A673 (cell line): Measurements from ENCODE around the gene HEXD. TPM values are rescaled to one million over a fixed set of nuclear protein-coding genes. Genes with fewer than 3 reads are reported as not detected.
"Not testable (repeated sequence)": the region's sequence is repeated elsewhere in the genome, so short reads cannot be mapped to it uniquely, and the experiment has no call there.

ENCODE experiments used
- BruUV-seq: library from RNA; stranded (reverse); fragments of 400-500 nt; replicated peaks from 2 replicates; lab custom pipeline; 2021; lab: Mats Ljungman, UMichigan
- CTCF ChIA-PET: fragments of 300-600 bp; sonication (Branson Sonifier 250); formaldehyde crosslinking; loops from one replicate; lab custom pipeline; 2022; ENCODE audit warnings: antibody characterized with exemption; lab: Charles Lee
- POLR2A ChIA-PET: fragments of 300-600 bp; sonication (Branson Sonifier 250); formaldehyde crosslinking; loops from one replicate; lab custom pipeline; 2022; ENCODE audit warnings: antibody characterized with exemption; ENCODE audit not compliant: low non-redundant PET; lab: Charles Lee
- DNase-seq: peaks from one replicate; pipeline ENCODE4 v3.0.0-alpha.2; 2015; ENCODE audit warnings: low spot score
- H3K27ac ChIP-seq: fragments of 200-600 bp; sonication (generic); 2 replicates; pipeline ENCODE4 v1.5.1; 2016; ENCODE audit warnings: mixed run types, low read depth, mild to moderate bottlenecking, mixed read lengths, antibody characterized with exemption, low read length; ENCODE audit not compliant: poor library complexity, severe bottlenecking
- H3K27me3 ChIP-seq: fragments of 200-600 bp; sonication (generic); replicated peaks from 2 replicates; pipeline ENCODE4 v1.6.1; 2017; ENCODE audit warnings: mixed run types, low read depth, mild to moderate bottlenecking, mixed read lengths, antibody characterized with exemption, low read length; ENCODE audit not compliant: insufficient read depth, poor library complexity
- H3K36me3 ChIP-seq: fragments of 200-600 bp; sonication (generic); 2 replicates; pipeline ENCODE4 v1.6.1; 2016; ENCODE audit warnings: mixed run types, mild to moderate bottlenecking, mixed read lengths, antibody characterized with exemption, low read length; ENCODE audit not compliant: insufficient read depth, poor library complexity, severe bottlenecking
- H3K4me1 ChIP-seq: fragments of 200-600 bp; sonication (generic); 2 replicates; pipeline ENCODE4 v1.6.1; 2017; ENCODE audit warnings: mixed run types, mild to moderate bottlenecking, mixed read lengths, antibody characterized with exemption, low read length; ENCODE audit not compliant: insufficient read depth, poor library complexity, severe bottlenecking
- H3K4me3 ChIP-seq: fragments of 200-600 bp; sonication (generic); 2 replicates; pipeline ENCODE4 v1.5.1; 2016; ENCODE audit warnings: low read depth, mixed run types, mild to moderate bottlenecking, mixed read lengths, low read length; ENCODE audit not compliant: poor library complexity, severe bottlenecking
- H3K9me3 ChIP-seq: fragments of 200-600 bp; sonication (generic); 2 replicates; pipeline ENCODE4 v1.6.1; 2016; ENCODE audit warnings: mixed run types, low read depth, mild to moderate bottlenecking, mixed read lengths, antibody characterized with exemption, low read length; ENCODE audit not compliant: poor library complexity, severe bottlenecking
- EZH2 ChIP-seq: fragments of 200-600 bp; sonication (generic); IDR thresholded peaks from 2 replicates; pipeline ENCODE4 v1.6.1; 2017; ENCODE audit warnings: borderline replicate concordance, low read depth, mild to moderate bottlenecking, mixed read lengths, antibody characterized with exemption, low read length; ENCODE audit not compliant: poor library complexity, severe bottlenecking
- intact Hi-C: fragments of 100-400 bp; cut with micrococcal nuclease; formaldehyde crosslinking; loops from one replicate; pipeline ENCODE4 v1.10.0; 2022; ENCODE audit not compliant: unreplicated experiment
- total RNA-seq: library from RNA; stranded (reverse); gene quantifications from 2 replicates; pipeline ENCODE4 v1.2.3, GENCODE V29; 2021
- TF ChIP-seq, protein P1 (sequence below): fragments of 300-800, 200-600 bp; sonication (generic); conservative IDR thresholded peaks from 2 replicates; pipeline ENCODE4 v1.5.1; 2017; ENCODE audit warnings: low read depth, mild to moderate bottlenecking, antibody characterized with exemption, low read length, moderate library complexity, mixed read lengths

HEXD gene
- total RNA-seq, 1 experiment from 2014 or later = 20.1 TPM

DNA sequence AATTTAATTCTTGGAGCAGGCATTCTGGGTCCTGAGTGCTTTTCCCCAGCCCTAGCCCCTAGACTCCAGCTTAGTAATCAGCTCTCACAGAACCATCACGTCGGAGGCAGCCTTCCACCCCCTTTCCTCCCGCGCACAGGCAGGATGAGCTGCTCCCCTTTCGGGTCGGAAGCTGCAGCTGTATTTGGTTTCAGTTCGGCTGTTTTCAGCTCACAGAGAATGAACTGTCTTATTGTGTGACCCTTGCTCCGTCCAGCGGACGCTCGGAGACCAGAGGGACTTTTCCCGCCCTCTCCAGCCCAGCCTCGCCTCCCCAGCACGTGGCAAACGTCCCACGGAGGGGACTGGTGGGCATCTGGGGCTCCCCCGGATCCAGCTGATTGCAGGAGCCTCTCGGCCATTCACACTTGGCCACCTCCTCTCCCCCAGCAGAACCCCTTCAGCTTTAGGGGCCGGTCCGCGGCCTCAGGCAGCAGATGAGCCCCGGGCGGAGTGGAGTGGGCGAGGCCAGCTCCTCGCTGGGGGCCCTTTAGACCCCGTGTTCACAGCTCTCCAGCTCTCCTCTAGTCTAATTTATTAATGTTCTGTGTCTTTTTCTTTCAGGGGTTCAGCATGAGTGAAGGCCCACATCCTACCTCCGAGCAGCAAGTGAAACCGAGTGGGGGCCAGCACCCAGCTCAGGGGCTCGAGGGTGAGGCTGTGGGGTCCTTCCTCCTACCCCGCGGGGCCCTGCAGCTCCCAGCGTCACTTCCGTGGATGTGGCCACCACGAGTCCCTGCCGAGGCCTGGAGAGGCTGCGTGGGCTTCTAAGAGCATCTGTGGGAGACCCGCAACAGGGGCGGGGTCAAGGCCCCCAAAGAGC lies 47.4 kb upstream of the HEXD start:
- intact Hi-C loops = no loop called here
- Histone ChIP-seq H3K4me3 (peak overlapping the region; percentile 44), H3K9me3 (no peaks in the 10 kb centered on the region), H3K36me3 (no peaks in the 10 kb centered on the region), H3K27me3 (peaks cover 4% of the 10 kb centered on the region), H3K27ac (no peak overlapping the region), H3K4me1 (peaks cover 17% of the 10 kb centered on the region)
- ChIA-PET CTCF (no interaction called here), POLR2A (no interaction called here)
- DNase-seq = no peak
- BruUV-seq = no TSS peak
- TF ChIP-seq EZH2 = no peak
- TF ChIP-seq, protein P1, sequence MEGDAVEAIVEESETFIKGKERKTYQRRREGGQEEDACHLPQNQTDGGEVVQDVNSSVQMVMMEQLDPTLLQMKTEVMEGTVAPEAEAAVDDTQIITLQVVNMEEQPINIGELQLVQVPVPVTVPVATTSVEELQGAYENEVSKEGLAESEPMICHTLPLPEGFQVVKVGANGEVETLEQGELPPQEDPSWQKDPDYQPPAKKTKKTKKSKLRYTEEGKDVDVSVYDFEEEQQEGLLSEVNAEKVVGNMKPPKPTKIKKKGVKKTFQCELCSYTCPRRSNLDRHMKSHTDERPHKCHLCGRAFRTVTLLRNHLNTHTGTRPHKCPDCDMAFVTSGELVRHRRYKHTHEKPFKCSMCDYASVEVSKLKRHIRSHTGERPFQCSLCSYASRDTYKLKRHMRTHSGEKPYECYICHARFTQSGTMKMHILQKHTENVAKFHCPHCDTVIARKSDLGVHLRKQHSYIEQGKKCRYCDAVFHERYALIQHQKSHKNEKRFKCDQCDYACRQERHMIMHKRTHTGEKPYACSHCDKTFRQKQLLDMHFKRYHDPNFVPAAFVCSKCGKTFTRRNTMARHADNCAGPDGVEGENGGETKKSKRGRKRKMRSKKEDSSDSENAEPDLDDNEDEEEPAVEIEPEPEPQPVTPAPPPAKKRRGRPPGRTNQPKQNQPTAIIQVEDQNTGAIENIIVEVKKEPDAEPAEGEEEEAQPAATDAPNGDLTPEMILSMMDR = no peak

DNA sequence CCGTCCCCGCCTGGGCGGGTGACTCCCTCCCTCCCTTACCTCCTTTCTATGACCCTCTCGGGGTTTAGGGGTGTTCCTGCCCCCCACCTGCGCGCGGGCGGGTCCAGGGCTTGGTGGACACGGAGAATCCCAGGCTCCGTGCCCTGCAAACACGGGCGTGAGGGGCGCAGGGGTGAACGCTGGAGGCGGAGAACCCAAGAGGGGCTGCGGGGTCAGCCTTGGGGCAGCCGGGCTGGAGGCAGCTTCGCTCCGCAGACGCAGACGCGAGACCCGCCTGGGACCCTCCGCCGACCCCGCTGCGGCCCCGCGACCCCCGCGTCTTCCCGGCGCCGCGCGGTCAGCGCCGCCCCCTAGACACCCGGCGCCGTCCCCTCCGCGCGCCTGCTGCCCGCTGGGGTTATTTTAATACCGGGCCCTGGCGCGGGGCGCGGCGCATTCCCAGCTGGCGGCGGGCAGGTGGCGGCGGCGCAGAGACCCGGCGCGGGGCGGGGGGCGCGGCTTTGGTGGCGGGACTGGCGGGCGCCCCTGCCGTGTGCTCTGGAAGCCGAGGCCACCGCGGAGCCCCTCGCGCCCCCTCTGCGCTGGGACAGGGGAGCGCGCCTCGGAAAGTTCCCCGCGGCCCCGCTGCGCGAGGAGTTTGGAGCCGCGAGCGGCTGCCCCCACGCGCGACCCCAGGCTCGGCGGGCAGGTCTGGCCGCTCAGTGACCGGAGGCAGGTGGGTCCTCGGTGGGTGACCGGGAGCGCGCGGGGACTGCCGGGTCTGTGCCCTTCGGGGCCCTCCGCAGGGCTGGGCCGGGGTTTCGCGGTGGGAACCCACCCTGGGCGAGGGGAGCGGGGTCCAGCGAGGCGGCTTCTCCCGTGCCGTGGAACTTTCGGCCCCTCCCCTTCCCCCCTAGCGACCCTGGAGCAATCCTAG lies 46.6 kb upstream of the HEXD start, which contains the start of gene UTS2R:
Gene UTS2R (plus strand): TSS at position 433 of the 916 bp plus-strand sequence. CDS start 2,560 bp downstream, outside the sequence.
- POLR2A ChIA-PET = no interaction called here
- DNase-seq = no peak
- Histone ChIP-seq H3K27me3 (peaks cover 4% of the 10 kb centered on the region), H3K4me1 (peaks cover 14% of the 10 kb centered on the region), H3K4me3 (peak within 1 kb of the TSS; percentile 44), H3K9me3 (no peaks in the 10 kb centered on the region), H3K27ac (peak within 1 kb of the TSS; percentile 37), H3K36me3 (no peaks in the 10 kb centered on the region)
- no peak for TF ChIP-seq EZH2
- TF ChIP-seq, protein P1 = no peak
- no TSS peak for BruUV-seq
- CTCF ChIA-PET = no interaction called here
- intact Hi-C loops = no loop called here

GRCh38 chr17:82372249-82373071 lies 45.7 kb upstream of the HEXD start:
- H3K27me3 ChIP-seq = peaks cover 4% of the 10 kb centered on the region
- H3K4me3 ChIP-seq = peak overlapping the region; percentile 44
- TF ChIP-seq EZH2 = no peak
- TF ChIP-seq, protein P1 = no peak
- H3K36me3 ChIP-seq = no peaks in the 10 kb centered on the region
- H3K9me3 ChIP-seq = no peaks in the 10 kb centered on the region
- no TSS peak for BruUV-seq
- intact Hi-C loops = no loop called here
- H3K4me1 ChIP-seq = peaks cover 12% of the 10 kb centered on the region
- peak overlapping the region; percentile 37 for H3K27ac ChIP-seq
- peak; percentile 62 for DNase-seq
- POLR2A ChIA-PET = no interaction called here
- CTCF ChIA-PET = no interaction called here

DNA sequence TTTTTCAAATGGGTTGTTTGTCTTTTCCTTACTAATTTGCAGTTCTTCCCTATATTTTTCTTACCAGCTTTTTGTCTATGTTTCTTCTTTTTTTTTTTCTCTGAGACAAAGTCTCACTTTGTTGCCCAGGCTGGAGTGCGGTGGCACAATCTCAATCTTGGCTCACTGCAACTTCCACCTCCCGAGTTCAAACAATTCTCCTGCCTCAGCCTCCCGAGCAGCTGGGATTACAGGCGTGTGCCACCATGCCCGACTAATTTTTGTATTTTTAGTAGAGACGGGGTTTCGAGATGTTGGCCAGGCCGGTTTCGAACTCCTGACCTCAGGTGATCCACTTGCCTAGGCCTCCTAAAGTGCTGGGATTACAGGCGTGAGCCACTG lies 45.1 kb upstream of the HEXD start:
- H3K9me3 ChIP-seq, CTCF ChIA-PET, H3K4me1 ChIP-seq, H3K36me3 ChIP-seq, H3K4me3 ChIP-seq, H3K27me3 ChIP-seq, DNase-seq, BruUV-seq, POLR2A ChIA-PET, intact Hi-C loops: not testable (repeated sequence)
- H3K27ac ChIP-seq = peak overlapping the region; percentile 37
